Calu3 (cell line): ENCODE measurements around the gene RALA. TPM values are rescaled to one million over a fixed set of nuclear protein-coding genes. Genes with fewer than 3 reads are reported as not detected.

ENCODE experiments used
- BruUV-seq: library from RNA; stranded (reverse); fragments of 400-500 nt; replicated peaks from 2 replicates; lab custom pipeline; 2021; lab: Mats Ljungman, UMichigan
- CTCF ChIA-PET: fragments of 300-600 bp; sonication (Branson Sonifier 250); formaldehyde crosslinking; loops from one replicate; lab custom pipeline; 2022; ENCODE audit warnings: antibody characterized with exemption; lab: Charles Lee
- DNase-seq: peaks from one replicate; pipeline ENCODE4 v3.0.0; 2022
- H3K27ac Mint-ChIP-seq: one replicate; pipeline ENCODE4 v1.8.0; 2022; ENCODE audit warnings: mixed read lengths; ENCODE audit not compliant: unreplicated experiment
- H3K27me3 Mint-ChIP-seq: one replicate; pipeline ENCODE4 v1.8.0; 2022; ENCODE audit warnings: mixed read lengths; ENCODE audit not compliant: unreplicated experiment
- H3K36me3 Mint-ChIP-seq: one replicate; pipeline ENCODE4 v1.8.0; 2022; ENCODE audit warnings: mild to moderate bottlenecking, moderate library complexity, mixed read lengths; ENCODE audit not compliant: insufficient read depth, unreplicated experiment
- H3K4me1 Mint-ChIP-seq: one replicate; pipeline ENCODE4 v1.8.0; 2022; ENCODE audit warnings: mild to moderate bottlenecking, low read depth, mixed read lengths; ENCODE audit not compliant: unreplicated experiment
- H3K4me3 Mint-ChIP-seq: one replicate; pipeline ENCODE4 v1.8.0; 2022; ENCODE audit warnings: mild to moderate bottlenecking, low read depth, moderate library complexity, mixed read lengths; ENCODE audit not compliant: unreplicated experiment
- H3K9me3 Mint-ChIP-seq: one replicate; pipeline ENCODE4 v1.8.0; 2022; ENCODE audit warnings: low read depth, mixed read lengths; ENCODE audit not compliant: unreplicated experiment
- intact Hi-C: fragments of 100-400 bp; cut with micrococcal nuclease; formaldehyde crosslinking; loops from one replicate; pipeline ENCODE4 v1.10.0; 2022; ENCODE audit not compliant: unreplicated experiment
- total RNA-seq: library from RNA; stranded (reverse); gene quantifications from 2 replicates; pipeline ENCODE4 v1.2.3, GENCODE V29; 2022
- TF ChIP-seq, protein P1 (sequence below): fragments of 200-600 bp; IDR thresholded peaks from one replicate; pipeline ENCODE4 v1.8.0; 2022; ENCODE audit warnings: antibody characterized with exemption; ENCODE audit not compliant: unreplicated experiment

RALA gene
- total RNA-seq, 1 experiment from 2014 or later: 64.8 TPM

DNA sequence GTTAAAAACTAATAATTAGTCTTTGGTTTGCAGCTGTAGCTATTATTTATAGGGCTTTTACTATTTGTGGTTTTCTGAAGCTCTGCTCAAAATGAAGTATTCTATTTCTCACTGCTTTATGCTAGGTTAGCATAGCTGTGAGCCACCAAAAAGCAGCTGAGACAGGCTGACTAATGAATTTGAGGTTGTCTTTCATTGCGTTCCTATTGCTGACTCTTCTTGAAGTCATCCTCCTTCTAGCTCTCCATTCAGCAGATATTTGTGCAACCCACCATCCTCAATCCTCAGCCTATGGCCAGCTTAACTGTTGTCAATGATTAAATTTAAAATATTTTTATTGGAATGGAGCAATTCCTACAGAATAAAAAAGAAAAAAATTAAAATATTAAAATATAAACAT is 2.1 kb upstream of the RALA start:
- BruUV-seq: no TSS peak
- Mint-ChIP-seq H3K4me3 (no peak overlapping the region), H3K27me3 (no peaks in the 10 kb centered on the region), H3K9me3 (no peaks in the 10 kb centered on the region), H3K4me1 (peaks cover 35% of the 10 kb centered on the region), H3K36me3 (peaks cover 35% of the 10 kb centered on the region), H3K27ac (no peak overlapping the region)
- CTCF ChIA-PET: interaction anchor here (1.4 to 2.5 kb wide), 3 partner anchors 12 to 121 kb away, joined by 4 to 12 read pairs (median 5); no protein-coding TSS in a partner anchor
- intact Hi-C loops: no loop called here
- TF ChIP-seq, protein P1, sequence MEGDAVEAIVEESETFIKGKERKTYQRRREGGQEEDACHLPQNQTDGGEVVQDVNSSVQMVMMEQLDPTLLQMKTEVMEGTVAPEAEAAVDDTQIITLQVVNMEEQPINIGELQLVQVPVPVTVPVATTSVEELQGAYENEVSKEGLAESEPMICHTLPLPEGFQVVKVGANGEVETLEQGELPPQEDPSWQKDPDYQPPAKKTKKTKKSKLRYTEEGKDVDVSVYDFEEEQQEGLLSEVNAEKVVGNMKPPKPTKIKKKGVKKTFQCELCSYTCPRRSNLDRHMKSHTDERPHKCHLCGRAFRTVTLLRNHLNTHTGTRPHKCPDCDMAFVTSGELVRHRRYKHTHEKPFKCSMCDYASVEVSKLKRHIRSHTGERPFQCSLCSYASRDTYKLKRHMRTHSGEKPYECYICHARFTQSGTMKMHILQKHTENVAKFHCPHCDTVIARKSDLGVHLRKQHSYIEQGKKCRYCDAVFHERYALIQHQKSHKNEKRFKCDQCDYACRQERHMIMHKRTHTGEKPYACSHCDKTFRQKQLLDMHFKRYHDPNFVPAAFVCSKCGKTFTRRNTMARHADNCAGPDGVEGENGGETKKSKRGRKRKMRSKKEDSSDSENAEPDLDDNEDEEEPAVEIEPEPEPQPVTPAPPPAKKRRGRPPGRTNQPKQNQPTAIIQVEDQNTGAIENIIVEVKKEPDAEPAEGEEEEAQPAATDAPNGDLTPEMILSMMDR: no peak
- DNase-seq: no peak

DNA sequence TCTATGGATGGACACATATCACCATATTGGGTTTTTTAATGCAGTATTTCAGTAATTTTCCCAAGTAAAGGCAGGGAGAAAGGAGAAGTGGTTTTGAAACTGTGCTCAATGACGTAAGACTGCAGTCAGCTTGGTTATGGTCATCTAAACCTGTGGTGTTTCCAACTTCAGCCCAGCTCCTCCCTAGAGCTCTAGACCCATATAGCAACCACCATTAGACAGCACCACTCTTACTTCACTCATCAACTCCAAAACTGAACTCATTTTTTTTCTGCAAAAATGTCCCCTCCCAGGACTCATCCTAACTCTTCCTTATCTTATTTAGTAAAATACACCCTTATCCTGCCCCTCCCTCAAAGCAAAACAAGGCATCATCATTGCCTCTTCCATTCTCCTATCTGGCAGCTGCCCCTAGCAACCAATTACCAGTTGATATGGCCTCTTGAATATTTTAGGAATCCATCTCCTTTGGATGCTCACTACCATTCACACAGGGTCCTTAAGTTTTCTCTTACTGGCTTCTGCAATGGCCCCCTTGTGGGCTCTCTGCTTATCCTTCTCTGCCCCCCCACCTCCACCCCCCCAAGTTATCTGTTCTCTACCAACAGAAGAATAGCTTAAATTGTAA is 1.5 kb upstream of the RALA start:
- Mint-ChIP-seq H3K27me3 (no peaks in the 10 kb centered on the region), H3K4me1 (peaks cover 29% of the 10 kb centered on the region), H3K4me3 (peak overlapping the region; percentile 81), H3K36me3 (peaks cover 35% of the 10 kb centered on the region), H3K9me3 (no peaks in the 10 kb centered on the region), H3K27ac (no peak overlapping the region)
- TF ChIP-seq, protein P1: no peak
- BruUV-seq: no TSS peak
- no peak for DNase-seq
- CTCF ChIA-PET: interaction anchor here (1.0 to 3.5 kb wide), 5 partner anchors 12 to 120 kb away, joined by 3 to 23 read pairs (median 5); no protein-coding TSS in a partner anchor
- intact Hi-C loops: no loop called here

DNA sequence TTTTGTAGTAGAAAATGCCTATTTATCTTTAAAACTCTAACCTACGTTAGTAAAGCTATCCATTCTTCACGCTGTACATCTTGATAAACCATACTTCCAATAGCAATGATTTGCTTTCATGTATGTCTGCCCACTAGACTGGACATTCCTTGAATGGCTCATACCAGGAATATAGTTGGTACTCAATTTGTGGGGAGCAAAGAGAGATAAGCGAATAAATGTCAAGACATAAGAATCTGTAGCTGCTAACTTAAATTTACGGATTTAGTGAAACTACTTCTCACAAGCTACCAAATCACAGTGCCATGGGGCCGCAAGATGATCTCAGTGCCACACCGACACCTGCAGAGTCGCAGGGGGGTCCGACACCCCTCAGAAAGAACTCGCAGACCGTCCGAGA is 763 bp upstream of the RALA start:
- intact Hi-C loops: no loop called here
- H3K27ac Mint-ChIP-seq: peak overlapping the region; percentile 85
- TF ChIP-seq, protein P1: no peak
- H3K4me3 Mint-ChIP-seq: peak overlapping the region; percentile 81
- H3K27me3 Mint-ChIP-seq: no peaks in the 10 kb centered on the region
- DNase-seq: no peak
- H3K36me3 Mint-ChIP-seq: peaks cover 35% of the 10 kb centered on the region
- H3K4me1 Mint-ChIP-seq: peaks cover 32% of the 10 kb centered on the region
- TSS peak; percentile 69 for BruUV-seq
- CTCF ChIA-PET: interaction anchor here (1.0 to 3.5 kb wide), 8 partner anchors 8 to 120 kb away, joined by 3 to 23 read pairs (median 8); no protein-coding TSS in a partner anchor
- no peaks in the 10 kb centered on the region for H3K9me3 Mint-ChIP-seq

DNA sequence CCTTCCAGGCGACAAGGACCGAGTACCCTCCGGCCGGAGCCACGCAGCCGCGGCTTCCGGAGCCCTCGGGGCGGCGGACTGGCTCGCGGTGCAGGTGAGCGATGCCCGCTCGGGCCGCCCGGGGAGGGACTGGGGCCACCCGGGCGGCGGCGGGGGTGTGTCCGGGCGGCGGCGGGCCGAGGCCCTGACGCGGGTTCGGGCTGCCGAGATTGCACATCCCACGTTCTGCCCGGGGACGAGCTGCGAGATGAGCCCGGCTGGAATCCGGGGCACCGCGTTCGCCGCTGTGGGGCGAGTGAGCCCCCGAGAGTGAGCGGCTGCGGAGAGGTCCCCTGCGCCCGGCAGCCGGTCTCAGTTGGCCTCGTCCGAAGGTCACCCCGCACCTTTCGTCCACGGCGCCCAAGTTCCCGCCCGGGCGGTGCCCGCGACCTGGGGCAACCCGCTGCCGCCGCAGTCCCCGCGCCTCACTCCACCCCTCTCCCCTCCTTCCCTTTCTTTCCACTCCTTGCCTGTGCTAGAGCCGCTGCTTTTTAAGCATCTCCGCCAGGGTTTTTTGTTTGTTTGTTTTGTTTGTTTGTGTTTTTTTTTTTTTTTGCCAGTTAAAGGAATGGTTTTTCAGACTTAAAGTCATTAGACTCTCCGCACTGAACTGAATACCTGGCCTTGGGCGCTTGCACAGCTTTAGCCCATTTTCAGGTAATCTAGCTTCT is 515 bp downstream of the RALA start:
- no peaks in the 10 kb centered on the region for H3K27me3 Mint-ChIP-seq
- TF ChIP-seq, protein P1: no peak
- H3K27ac Mint-ChIP-seq: peak overlapping the region; percentile 85
- H3K36me3 Mint-ChIP-seq: peaks cover 35% of the 10 kb centered on the region
- BruUV-seq: no TSS peak
- no peaks in the 10 kb centered on the region for H3K9me3 Mint-ChIP-seq
- peaks cover 43% of the 10 kb centered on the region for H3K4me1 Mint-ChIP-seq
- peak; percentile 46 for DNase-seq
- CTCF ChIA-PET: interaction anchor here (0.6 to 3.5 kb wide), 9 partner anchors 9 to 607 kb away, joined by 3 to 23 read pairs (median 6); no protein-coding TSS in a partner anchor
- intact Hi-C loops: loop anchor here (2.0 kb wide), 1 partner anchor 123 kb away; no protein-coding TSS in a partner anchor
- H3K4me3 Mint-ChIP-seq: peak overlapping the region; percentile 81
